ENCODE results near the gene ALKBH5. TPM values are rescaled to one million over a fixed set of nuclear protein-coding genes. Genes with fewer than 3 reads are reported as not detected.

The ALKBH5 gene
- total and polyA plus RNA-seq, 10 of the 15 experiments (the other 5 are each of a cell fraction or from before 2014, with no cell fraction given) = 13.7 to 99.9 (median 52.4) TPM

GRCh38 chr17:18237461-18237860 is 53.8 kb downstream of the ALKBH5 start:
- 46% methylated on average over 20 of the region's 20 CpGs for WGBS (ENCODE audit: insufficient coverage, insufficient replicate concordance, low lambda C conversion rate, missing lambda C conversion rate)
- Histone ChIP-seq H3K79me2 (ENCODE audit: control insufficient read depth, insufficient read depth, low read length) (no peaks in the 10 kb centered on the region), H3K9me3 (replicated peaks; ENCODE audit: control insufficient read depth, insufficient read depth, low read length) (no peaks in the 10 kb centered on the region), H4K20me1 (ENCODE audit: control insufficient read depth, insufficient read depth) (no peaks in the 10 kb centered on the region), H3K4me2 (ENCODE audit: control insufficient read depth, insufficient read depth) (no peak overlapping the region), H3K36me3 (ENCODE audit: control insufficient read depth in 2 of 2, insufficient read depth in 2 of 2, low read length in 1 of 2) (no peaks in the 10 kb centered on the region), H2AFZ (ENCODE audit: control insufficient read depth, low read depth, low read length) (no peak overlapping the region), H3K4me3 (no peak overlapping the region), H3K4me1 (ENCODE audit: control insufficient read depth, insufficient read depth, low read length) (no peaks in the 10 kb centered on the region), H3K9ac (ENCODE audit: control insufficient read depth, insufficient read depth, low read length) (no peak overlapping the region), H3K27me3 (replicated peaks in 1 of 2; ENCODE audit: control insufficient read depth in 2 of 2, insufficient read depth in 2 of 2, low read length in 1 of 2) (no peaks in the 10 kb centered on the region), H3K27ac (ENCODE audit: control insufficient read depth, insufficient read depth) (no peak overlapping the region)
- FAIRE-seq (no peak), DNase-seq (ENCODE audit: low read depth, low spot score) (no peak), ATAC-seq (no peak)
- ChIA-PET POLR2A (no interaction called here), SMC1A (ENCODE audit: uncharacterized antibody, unreplicated experiment) (no interaction called here), RAD21 (ENCODE audit: unreplicated experiment) (no interaction called here), CTCF (no interaction called here)
- intact Hi-C loops (cut with micrococcal nuclease; ENCODE audit: unreplicated experiment) = no loop called here
- BruUV-seq (replicated peaks) = no TSS peak
- in situ Hi-C loops (cut with MboI) = no loop called here
- no peak for TF ChIP-seq RFX5 (IDR thresholded peaks at IDR 0.05; ENCODE audit: low read depth, low read length)
- no peak for TF ChIP-seq EP300 (IDR thresholded peaks at IDR 0.05; ENCODE audit: borderline replicate concordance in 1 of 2, control insufficient read depth in 1 of 2, low read depth in 2 of 2, low read length in 2 of 2)
- TF ChIP-seq CTCF (IDR thresholded peaks at IDR 0.05 in 2 of 3, conservative IDR thresholded peaks at IDR 0.05 in 1 of 3; ENCODE audit: control insufficient read depth in 2 of 3, extremely low read depth in 1 of 3, insufficient read depth in 1 of 3, low read depth in 3 of 3, low read length in 3 of 3) = no peak
- no peak for TF ChIP-seq RB1 (IDR thresholded peaks at IDR 0.05; ENCODE audit: borderline replicate concordance)
- TF ChIP-seq ZNF24 (IDR thresholded peaks at IDR 0.05) = no peak
- no peak for TF ChIP-seq CHD2 (IDR thresholded peaks at IDR 0.05; ENCODE audit: borderline replicate concordance, low read depth, low read length)
- TF ChIP-seq SREBF1 (IDR thresholded peaks at IDR 0.05; ENCODE audit: low read length) = no peak
- TF ChIP-seq YBX1 (IDR thresholded peaks at IDR 0.05) = no peak
- TF ChIP-seq ZBTB4 (CRISPR knock-in tag; IDR thresholded peaks at IDR 0.05) = no peak
- no peak for TF ChIP-seq JUNB (IDR thresholded peaks at IDR 0.05)
- TF ChIP-seq GATAD2B (conservative IDR thresholded peaks at IDR 0.05; ENCODE audit: low read depth) = no peak
- TF ChIP-seq POLR2AphosphoS2 (IDR thresholded peaks at IDR 0.05; ENCODE audit: low read depth, low read length) = no peak
- no peak for TF ChIP-seq CEBPZ (IDR thresholded peaks at IDR 0.05; ENCODE audit: low read depth, low read length)
- no peak for TF ChIP-seq ZBTB33 (IDR thresholded peaks at IDR 0.05)

Measured in GM12878 (cell line).